Duodenal mucosa (tissue), 2 donors: ENCODE data around the gene UBXN4.
"Not testable (repeated sequence)": the region's sequence is repeated elsewhere in the genome, so short reads cannot be mapped to it uniquely, and the experiment has no call there.

ENCODE experiments used
- H3K27ac ChIP-seq: one replicate; pipeline ENCODE4 v1.7.0; 2013; ENCODE audit warnings: low read depth, low read length
- H3K27me3 ChIP-seq, 2 donors: one replicate each; pipeline ENCODE4 v1.7.0; 2013; ENCODE audit warnings: low read length in 2 of 2, control low read depth in 1 of 2; ENCODE audit not compliant: insufficient read depth in 2 of 2, control insufficient read depth in 1 of 2
- H3K36me3 ChIP-seq, 2 donors: one replicate each; pipeline ENCODE4 v1.7.0; 2013; ENCODE audit warnings: low read length in 2 of 2, control low read depth in 1 of 2; ENCODE audit not compliant: insufficient read depth in 2 of 2, control insufficient read depth in 1 of 2
- H3K4me1 ChIP-seq, 2 donors: one replicate each; pipeline ENCODE4 v1.7.0; 2013; ENCODE audit warnings: low read length in 2 of 2, control low read depth in 1 of 2; ENCODE audit not compliant: insufficient read depth in 2 of 2, control insufficient read depth in 1 of 2
- H3K4me3 ChIP-seq, 2 donors: one replicate each; pipeline ENCODE4 v1.7.0; 2013; ENCODE audit warnings: low read length in 2 of 2, low read depth in 1 of 2
- H3K9ac ChIP-seq, 2 donors: one replicate each; pipeline ENCODE4 v1.7.0; 2013; ENCODE audit warnings: low read length in 2 of 2, low read depth in 1 of 2
- H3K9me3 ChIP-seq, 2 donors: one replicate each; pipeline ENCODE4 v1.7.0; 2013; ENCODE audit warnings: low read length in 2 of 2, control low read depth in 1 of 2; ENCODE audit not compliant: control insufficient read depth in 1 of 2

Gene UBXN4

GRCh38 chr2:135786823-135787222, 45.2 kb downstream of the UBXN4 start:
- peaks cover 33 to 67% of the 10 kb centered on the region in 2 donors for H3K36me3 ChIP-seq
- H3K27ac ChIP-seq: no peak overlapping the region

GRCh38 chr2:135790423-135790822, 48.8 kb downstream of the UBXN4 start:
- no peaks in the 10 kb centered on the region for H3K9me3 ChIP-seq
- H3K4me1 ChIP-seq: no peaks in the 10 kb centered on the region
- no peak overlapping the region for H3K27ac ChIP-seq
- peaks cover 9 to 43% of the 10 kb centered on the region in 2 donors for H3K36me3 ChIP-seq
- no peak overlapping the region for H3K9ac ChIP-seq
- no peak overlapping the region for H3K4me3 ChIP-seq
- H3K27me3 ChIP-seq: no peaks in the 10 kb centered on the region

More at GRCh38 chr2:135786823-135787222, 45.2 kb downstream of the UBXN4 start:
- H3K27me3 ChIP-seq: no peaks in the 10 kb centered on the region
- no peak overlapping the region for H3K9ac ChIP-seq
- H3K9me3 ChIP-seq: no peaks in the 10 kb centered on the region
- H3K4me1 ChIP-seq: no peaks in the 10 kb centered on the region
- H3K4me3 ChIP-seq: no peak overlapping the region

GRCh38 chr2:135791418-135792190, 49.9 kb downstream of the UBXN4 start:
- no peaks in the 10 kb centered on the region for H3K27me3 ChIP-seq
- no peak overlapping the region for H3K4me3 ChIP-seq
- no peak overlapping the region for H3K27ac ChIP-seq
- no peaks in the 10 kb centered on the region for H3K4me1 ChIP-seq
- H3K9me3 ChIP-seq: no peaks in the 10 kb centered on the region
- H3K9ac ChIP-seq: no peak overlapping the region
- peaks cover 9 to 36% of the 10 kb centered on the region in 2 donors for H3K36me3 ChIP-seq

GRCh38 chr2:135792401-135793150, 50.9 kb downstream of the UBXN4 start:
- H3K27me3 ChIP-seq: no peaks in the 10 kb centered on the region
- no peak overlapping the region for H3K27ac ChIP-seq
- no peak overlapping the region for H3K4me3 ChIP-seq
- H3K9ac ChIP-seq: no peak overlapping the region
- no peaks in the 10 kb centered on the region for H3K9me3 ChIP-seq
- peaks cover 0 to 4% of the 10 kb centered on the region in 2 donors for H3K4me1 ChIP-seq
- peaks cover 9 to 28% of the 10 kb centered on the region in 2 donors for H3K36me3 ChIP-seq

- H3K36me3 ChIP-seq: peaks cover 10 to 27% of the 10 kb centered on the region in 2 donors
Observed at GRCh38 chr2:135795641-135796040, 54.0 kb downstream of the UBXN4 start.

GRCh38 chr2:135796606-135797005, 55.0 kb downstream of the UBXN4 start:
- H3K27me3 ChIP-seq: no peaks in the 10 kb centered on the region
- no peak overlapping the region for H3K27ac ChIP-seq
- H3K4me3 ChIP-seq: no peak overlapping the region
- peaks cover 0 to 6% of the 10 kb centered on the region in 2 donors for H3K4me1 ChIP-seq
- peaks cover 10 to 26% of the 10 kb centered on the region in 2 donors for H3K36me3 ChIP-seq
- H3K9ac ChIP-seq: no peak overlapping the region
- H3K9me3 ChIP-seq: peaks cover 8 to 9% of the 10 kb centered on the region in 2 donors

More at GRCh38 chr2:135795641-135796040, 54.0 kb downstream of the UBXN4 start:
- H3K4me1 ChIP-seq, H3K27ac ChIP-seq, H3K9ac ChIP-seq, H3K9me3 ChIP-seq, H3K27me3 ChIP-seq, H3K4me3 ChIP-seq: not testable (repeated sequence)

GRCh38 chr2:135797497-135798274, 56.0 kb downstream of the UBXN4 start:
- no peak overlapping the region for H3K27ac ChIP-seq

GRCh38 chr2:135798275-135798705, 56.6 kb downstream of the UBXN4 start:
- no peaks in the 10 kb centered on the region for H3K27me3 ChIP-seq
- H3K4me3 ChIP-seq: no peak overlapping the region
- H3K36me3 ChIP-seq: peaks cover 10 to 25% of the 10 kb centered on the region in 2 donors
- no peak overlapping the region for H3K9ac ChIP-seq
- H3K9me3 ChIP-seq: peaks cover 9 to 11% of the 10 kb centered on the region in 2 donors
- no peak overlapping the region for H3K27ac ChIP-seq
- peaks cover 0 to 6% of the 10 kb centered on the region in 2 donors for H3K4me1 ChIP-seq

More at GRCh38 chr2:135797497-135798274, 56.0 kb downstream of the UBXN4 start:
- Histone ChIP-seq H3K4me3 (no peak overlapping the region), H3K9me3 (peaks cover 9 to 11% of the 10 kb centered on the region in 2 donors), H3K4me1 (peaks cover 0 to 6% of the 10 kb centered on the region in 2 donors), H3K27me3 (no peaks in the 10 kb centered on the region), H3K9ac (no peak overlapping the region), H3K36me3 (peaks cover 10 to 25% of the 10 kb centered on the region in 2 donors)

- H3K27me3 ChIP-seq: no peaks in the 10 kb centered on the region
- H3K27ac ChIP-seq: no peak overlapping the region
- peaks cover 9 to 11% of the 10 kb centered on the region in 2 donors for H3K9me3 ChIP-seq
- H3K9ac ChIP-seq: no peak overlapping the region
- H3K4me1 ChIP-seq: peaks cover 0 to 6% of the 10 kb centered on the region in 2 donors
- H3K4me3 ChIP-seq: no peak overlapping the region
- H3K36me3 ChIP-seq: peaks cover 10 to 28% of the 10 kb centered on the region in 2 donors
Observed at GRCh38 chr2:135798762-135799161, 57.1 kb downstream of the UBXN4 start.
